Measurements from ENCODE around the gene ZNF658.
"Not testable (repeated sequence)": the region's sequence is repeated elsewhere in the genome, so short reads cannot be mapped to it uniquely, and the experiment has no call there.

Gene ZNF658

GRCh38 chr9:66900490-66901131, at the start of gene ZNF658:
ZNF658 (plus strand) TSS chr9:66900725; CDS start chr9:66903562, 2,837 bp downstream.
- DNase-seq (ENCODE audit: low read depth in 3 of 3) = peak; percentile 12 to 43 (median 32)

DNA sequence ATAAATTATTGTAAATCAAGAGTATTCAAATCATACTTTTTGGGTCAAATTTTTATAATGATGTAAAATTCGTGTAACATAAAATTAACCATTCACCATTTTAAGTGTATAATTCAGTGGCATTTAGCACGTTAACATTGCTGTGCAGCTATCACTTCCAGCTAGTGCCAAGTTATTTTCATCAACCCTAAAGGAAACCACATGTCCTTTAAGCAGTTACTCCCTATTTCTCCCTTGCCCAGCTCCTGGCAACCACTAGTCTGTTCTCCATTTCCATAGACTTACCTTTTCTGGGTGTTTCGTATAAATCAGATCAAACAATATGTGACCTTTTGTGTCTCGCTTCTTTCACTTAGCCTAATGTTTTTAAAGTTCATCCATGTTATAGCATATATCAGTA, 38.8 kb upstream of the ZNF658 start:
- DNase-seq (ENCODE audit: low read depth in 3 of 3) = not testable (repeated sequence)

DNA sequence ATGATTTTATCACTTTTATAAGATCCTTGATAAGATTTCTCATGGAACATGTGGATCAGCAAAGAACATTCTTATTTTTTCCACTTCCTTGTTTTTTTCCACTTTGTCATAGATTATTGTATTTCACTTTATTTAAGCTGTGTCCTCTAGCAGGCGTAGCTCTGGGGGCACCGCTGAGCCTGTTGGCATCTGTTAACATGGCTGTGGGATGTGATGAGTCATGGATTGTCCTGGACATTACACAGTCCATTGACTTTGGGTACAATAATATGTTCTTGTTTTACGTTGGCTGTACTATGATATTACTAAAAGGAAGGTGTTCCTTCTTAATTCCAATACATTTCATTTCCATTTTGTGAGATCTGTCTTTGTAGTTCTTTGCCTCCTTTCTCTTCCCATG, 31.9 kb upstream of the ZNF658 start:
- not testable (repeated sequence) for DNase-seq (ENCODE audit: low read depth in 3 of 3)

GRCh38 chr9:66880605-66881004, 19.9 kb upstream of the ZNF658 start:
- DNase-seq (ENCODE audit: low read depth in 3 of 3) = not testable (repeated sequence)

- DNase-seq (ENCODE audit: low read depth in 3 of 3) = not testable (repeated sequence)
Observed at GRCh38 chr9:66881847-66882246, 18.7 kb upstream of the ZNF658 start.

- DNase-seq (ENCODE audit: low read depth in 3 of 3) = not testable (repeated sequence)
Observed at GRCh38 chr9:66890334-66890733, 10.2 kb upstream of the ZNF658 start.

DNA sequence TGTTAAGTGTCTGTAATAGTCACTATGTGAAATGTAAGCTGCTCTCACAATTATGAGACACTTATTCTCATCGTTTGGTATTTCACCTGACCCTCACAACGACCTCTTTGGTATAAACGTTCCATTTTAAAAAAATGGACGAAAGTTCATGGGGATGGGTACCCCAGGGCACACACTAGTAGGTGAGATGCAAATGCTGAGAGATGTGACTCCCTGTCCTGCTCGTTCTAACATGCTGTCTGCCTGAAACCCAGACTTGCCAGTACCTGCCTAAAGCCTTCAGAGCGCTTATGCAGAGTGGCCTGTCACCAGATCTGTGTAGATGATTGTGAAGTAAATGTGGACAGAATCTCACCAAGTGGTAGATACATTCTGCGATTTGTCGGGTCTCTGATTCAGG, 616 bp downstream of the ZNF658 start:
- not testable (repeated sequence) for DNase-seq (ENCODE audit: low read depth in 3 of 3)

DNA sequence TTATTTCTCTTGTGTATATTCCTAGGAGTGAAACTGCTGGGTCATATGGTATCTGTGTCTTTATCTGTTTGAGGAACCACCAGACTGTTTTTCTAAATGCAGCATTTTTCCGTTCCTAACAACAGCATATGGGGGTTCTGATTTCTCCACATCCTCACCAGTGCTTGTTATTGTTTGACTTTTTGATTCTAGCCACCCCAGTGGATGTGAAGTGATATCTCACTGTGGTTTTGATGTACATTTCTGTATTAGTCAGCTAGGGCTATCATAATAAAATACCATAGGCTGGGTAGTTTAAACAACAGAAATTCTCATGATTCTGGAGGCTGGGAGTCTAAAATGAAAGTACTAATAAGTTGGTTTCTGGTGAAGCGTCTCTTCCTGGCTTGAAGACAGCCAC, 9.0 kb downstream of the ZNF658 start:
- not testable (repeated sequence) for DNase-seq (ENCODE audit: low read depth in 3 of 3)

DNA sequence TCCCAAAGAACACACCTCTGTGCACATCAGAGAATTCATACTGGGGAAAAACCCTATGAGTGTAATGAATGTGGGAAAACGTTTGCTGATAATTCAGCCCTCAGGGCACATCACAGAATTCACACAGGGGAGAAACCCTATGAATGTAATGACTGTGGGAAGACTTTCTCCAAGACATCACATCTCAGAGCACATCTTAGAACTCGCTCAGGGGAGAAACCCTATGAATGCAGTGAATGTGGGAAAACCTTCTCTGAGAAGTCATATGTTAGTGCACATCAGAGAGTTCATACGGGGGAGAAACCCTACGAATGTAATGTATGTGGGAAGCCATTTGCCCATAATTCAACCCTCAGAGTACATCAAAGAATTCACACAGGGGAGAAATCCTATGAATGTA, 19.5 kb downstream of the ZNF658 start:
- not testable (repeated sequence) for DNase-seq (ENCODE audit: low read depth in 3 of 3)

DNA sequence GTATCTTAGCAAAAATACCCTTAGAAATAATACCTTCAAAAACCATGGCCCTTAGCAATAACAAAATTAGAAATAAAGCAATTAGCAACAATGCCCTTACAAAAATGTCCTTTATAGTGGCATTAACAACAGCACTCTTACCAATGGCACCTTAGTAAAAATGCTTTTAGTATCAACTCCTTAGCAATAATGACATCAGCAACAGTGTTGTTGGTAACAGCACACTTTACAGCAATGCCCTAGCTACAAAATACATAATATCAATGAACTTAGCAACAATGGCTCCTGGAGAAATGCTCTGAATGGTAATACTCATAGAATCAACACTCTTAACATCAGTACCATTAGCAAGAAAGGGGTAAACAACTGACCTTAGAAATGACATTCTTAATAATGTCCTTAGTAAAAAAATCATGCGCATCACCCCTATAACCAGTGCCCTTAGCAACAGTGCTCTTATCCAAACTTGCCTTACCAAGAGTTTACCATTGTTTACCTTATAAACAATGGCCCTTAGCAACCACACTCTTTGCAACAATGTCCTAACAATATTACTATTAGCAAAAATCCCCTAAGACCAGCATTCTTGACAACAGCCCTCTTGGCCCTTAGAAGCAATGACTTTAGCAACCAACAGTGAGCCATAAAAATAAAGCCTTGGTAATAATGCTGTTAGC, 35.8 kb downstream of the ZNF658 start:
- DNase-seq (ENCODE audit: low read depth in 3 of 3) = not testable (repeated sequence)

GRCh38 chr9:66937662-66938061, 37.1 kb downstream of the ZNF658 start:
- DNase-seq (ENCODE audit: low read depth in 3 of 3) = not testable (repeated sequence)

- not testable (repeated sequence) for DNase-seq (ENCODE audit: low read depth in 3 of 3)
Observed at GRCh38 chr9:66938322-66938721, 37.8 kb downstream of the ZNF658 start.

- not testable (repeated sequence) for DNase-seq (ENCODE audit: low read depth in 3 of 3)
Observed at GRCh38 chr9:66939878-66940830, 39.6 kb downstream of the ZNF658 start.

GRCh38 chr9:66942400-66943155, 42.1 kb downstream of the ZNF658 start:
- DNase-seq (ENCODE audit: low read depth in 3 of 3) = not testable (repeated sequence)

DNA sequence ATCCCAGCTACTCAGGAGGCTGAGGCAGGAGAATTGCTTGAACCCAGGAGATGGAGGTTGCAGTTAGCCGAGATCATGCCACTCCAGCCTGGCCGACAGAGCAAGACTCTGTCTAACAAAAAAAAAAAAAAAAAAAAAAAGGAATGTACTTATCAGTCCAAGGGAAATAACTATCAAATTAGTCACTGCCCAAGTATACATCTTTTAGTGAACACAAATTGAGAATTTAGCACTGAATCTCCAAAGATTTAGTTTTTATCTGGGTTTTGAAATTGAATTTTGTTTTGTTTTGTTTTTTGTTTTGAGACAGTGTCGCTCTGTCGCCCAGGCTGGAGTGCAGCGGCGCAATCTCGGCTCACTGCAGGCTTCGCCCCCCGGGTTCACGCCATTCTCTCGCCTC, 52.1 kb downstream of the ZNF658 start:
- DNase-seq (ENCODE audit: low read depth in 3 of 3) = not testable (repeated sequence)

All from stimulated activated CD4-positive, alpha-beta T cell treated with anti-CD3 and anti-CD28 coated beads, TNF-alpha, amount 100 ng/mL, for 48 hours (primary cell).